Neuronal stem cell (in vitro differentiated cells): ENCODE results near the gene SP140L.

Experiments
- DNase-seq: peaks from one replicate; pipeline ENCODE4 v3.0.0-alpha.2; 2013; ENCODE audit warnings: low spot score
- H2AFZ ChIP-seq: one replicate; pipeline ENCODE4 v1.6.1; 2013; ENCODE audit warnings: mild to moderate bottlenecking, low read length, inconsistent platforms
- H2AK5ac ChIP-seq: 2 replicates; pipeline ENCODE4 v1.6.1; 2013; ENCODE audit warnings: low read depth, mild to moderate bottlenecking, inconsistent platforms, low read length, moderate library complexity, mixed read lengths
- H2BK120ac ChIP-seq: 2 replicates; pipeline ENCODE4 v1.6.1; 2013; ENCODE audit warnings: low read depth, mild to moderate bottlenecking, inconsistent platforms, low read length, moderate library complexity, mixed read lengths
- H2BK12ac ChIP-seq: one replicate; pipeline ENCODE4 v1.6.1; 2013; ENCODE audit warnings: low read length, inconsistent platforms
- H2BK15ac ChIP-seq: 2 replicates; pipeline ENCODE4 v1.6.1; 2013; ENCODE audit warnings: mild to moderate bottlenecking, low read length, inconsistent platforms, mixed read lengths
- H2BK5ac ChIP-seq: one replicate; pipeline ENCODE4 v1.6.1; 2013; ENCODE audit warnings: inconsistent platforms, mild to moderate bottlenecking, low read length, moderate library complexity
- H3K14ac ChIP-seq: one replicate; pipeline ENCODE4 v1.6.1; 2013; ENCODE audit warnings: low read length, inconsistent platforms
- H3K18ac ChIP-seq: 2 replicates; pipeline ENCODE4 v1.6.1; 2013; ENCODE audit warnings: low read length, inconsistent platforms
- H3K23ac ChIP-seq: 2 replicates; pipeline ENCODE4 v1.6.1; 2013; ENCODE audit warnings: low read depth, mild to moderate bottlenecking, mixed read lengths, low read length, inconsistent platforms; ENCODE audit not compliant: poor library complexity
- H3K27ac ChIP-seq: replicated peaks from 3 replicates; pipeline ENCODE4 v1.5.1; 2013; ENCODE audit warnings: low read length, inconsistent platforms
- H3K27me3 ChIP-seq, 3 experiments: 2 replicates each; pipeline ENCODE4 v1.6.1; 2013; ENCODE audit warnings: low read length in 3 of 3, mild to moderate bottlenecking in 2 of 3, inconsistent platforms in 1 of 3, low read depth in 1 of 3, mixed read lengths in 1 of 3, moderate library complexity in 1 of 3; ENCODE audit not compliant: control insufficient read depth in 3 of 3, insufficient read depth in 3 of 3
- H3K36me3 ChIP-seq, 2 donors: replicated peaks in 1 of 2; 2 replicates each; pipeline ENCODE4 v1.6.1; 2013; ENCODE audit warnings: low read length in 2 of 2; ENCODE audit not compliant: control insufficient read depth in 2 of 2, insufficient read depth in 2 of 2
- H3K4ac ChIP-seq: 2 replicates; pipeline ENCODE4 v1.6.1; 2013; ENCODE audit warnings: inconsistent platforms, mild to moderate bottlenecking, low read length, moderate library complexity
- H3K4me1 ChIP-seq, 2 donors: 1 replicate in 1 of 2; 2 replicates in 1 of 2; pipeline ENCODE4 v1.6.1; 2013; ENCODE audit warnings: low read length in 2 of 2, low read depth in 1 of 2; ENCODE audit not compliant: control insufficient read depth in 2 of 2, insufficient read depth in 1 of 2
- H3K4me2 ChIP-seq: one replicate; pipeline ENCODE4 v1.6.1; 2013; ENCODE audit warnings: mild to moderate bottlenecking, low read length, inconsistent platforms; ENCODE audit not compliant: insufficient read depth, poor library complexity, severe bottlenecking
- H3K4me3 ChIP-seq, 2 donors: 2 replicates each; pipeline ENCODE4 v1.5.1; 2013; ENCODE audit warnings: low read length in 2 of 2, mild to moderate bottlenecking in 2 of 2, inconsistent platforms in 1 of 2, moderate library complexity in 1 of 2
- H3K79me1 ChIP-seq: one replicate; pipeline ENCODE4 v1.6.1; 2013; ENCODE audit warnings: low read depth, mild to moderate bottlenecking, inconsistent platforms, low read length, moderate library complexity
- H3K9ac ChIP-seq: one replicate; pipeline ENCODE4 v1.6.1; 2013; ENCODE audit warnings: mild to moderate bottlenecking, low read depth, low read length, inconsistent platforms; ENCODE audit not compliant: poor library complexity
- H3K9me3 ChIP-seq, 2 donors: replicated peaks in 1 of 2; 2 replicates each; pipeline versions ENCODE3 to v1.6.1; 2013; ENCODE audit warnings: low read length in 2 of 2, mild to moderate bottlenecking in 2 of 2, inconsistent platforms in 1 of 2, low read depth in 1 of 2, mixed read lengths in 1 of 2, moderate library complexity in 1 of 2; ENCODE audit not compliant: control insufficient read depth in 2 of 2, insufficient read depth in 1 of 2
- H4K8ac ChIP-seq: one replicate; pipeline ENCODE4 v1.6.1; 2013; ENCODE audit warnings: low read depth, mild to moderate bottlenecking, inconsistent platforms, low read length, moderate library complexity
- H4K91ac ChIP-seq: one replicate; pipeline ENCODE4 v1.6.1; 2013; ENCODE audit warnings: low read length, low read depth, mild to moderate bottlenecking, inconsistent platforms; ENCODE audit not compliant: poor library complexity
- WGBS, 2 donors: extraction: QIAGEN DNeasy Blood & Tissue Kit; methylation state at CpG; one replicate each; pipeline ENCODE4 v1.1.7; 2013; ENCODE audit warnings: missing lambda C conversion rate in 2 of 2, mixed read lengths in 1 of 2; ENCODE audit not compliant: insufficient read length in 2 of 2, insufficient replicate concordance in 1 of 2; ENCODE audit errors: extremely low coverage in 2 of 2; 5-methylcytosine and 5-hydroxymethylcytosine counted together

SP140L gene

GRCh38 chr2:230425377-230425776 is 98.4 kb downstream of the SP140L start:
- H3K9ac ChIP-seq: no peak overlapping the region
- H3K27ac ChIP-seq: no peak overlapping the region
- H2AK5ac ChIP-seq: no peak overlapping the region
- H2BK12ac ChIP-seq: no peak overlapping the region
- H2BK5ac ChIP-seq: no peak overlapping the region
- peaks cover 0 to 5% (median 0%) of the 10 kb centered on the region in 3 experiments for H3K27me3 ChIP-seq
- H3K4me1 ChIP-seq: no peaks in the 10 kb centered on the region
- H2AFZ ChIP-seq: no peak overlapping the region
- no peak overlapping the region for H4K91ac ChIP-seq
- no peak overlapping the region for H3K4ac ChIP-seq
- no peak for DNase-seq
- peaks cover 0 to 3% of the 10 kb centered on the region in 2 donors for H3K9me3 ChIP-seq
- H3K79me1 ChIP-seq: no peaks in the 10 kb centered on the region
- no peak overlapping the region for H3K18ac ChIP-seq
- H3K36me3 ChIP-seq: no peaks in the 10 kb centered on the region
- no peak overlapping the region for H2BK15ac ChIP-seq
- no peak overlapping the region for H4K8ac ChIP-seq
- WGBS, 2 donors: no CpG with 5 or more reads among the region's 1 CpG
- H3K23ac ChIP-seq: no peak overlapping the region
- no peak overlapping the region for H3K14ac ChIP-seq
- H2BK120ac ChIP-seq: no peak overlapping the region
- H3K4me3 ChIP-seq: no peak overlapping the region
- no peak overlapping the region for H3K4me2 ChIP-seq

DNA sequence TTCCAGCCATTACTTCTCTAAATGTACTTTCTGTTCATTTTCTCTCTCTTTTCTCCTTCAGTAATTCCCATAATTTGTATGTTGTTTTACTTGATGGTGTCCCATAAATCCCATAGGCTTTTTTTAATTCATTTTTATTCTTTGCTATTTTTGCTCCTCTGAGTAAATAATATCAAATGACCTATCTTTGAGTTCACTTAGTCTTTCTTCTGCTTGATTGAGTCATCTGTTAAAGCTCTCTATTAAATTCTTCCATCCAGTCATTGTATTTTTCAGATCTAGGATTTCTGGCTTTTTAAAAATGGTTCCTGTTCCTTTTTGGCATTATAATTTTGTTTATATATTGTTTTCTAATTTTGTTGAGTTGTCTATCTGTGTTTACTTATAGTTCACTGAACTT is 102.5 kb downstream of the SP140L start:
- Histone ChIP-seq H3K23ac (no peak overlapping the region), H3K4ac (no peak overlapping the region), H2BK15ac (no peak overlapping the region), H4K8ac (no peak overlapping the region), H3K14ac (no peak overlapping the region), H3K9me3 (peaks cover 0 to 3% of the 10 kb centered on the region in 2 donors), H2AFZ (no peak overlapping the region), H3K27me3 (no peaks in the 10 kb centered on the region), H3K4me3 (no peak overlapping the region), H2AK5ac (no peak overlapping the region), H4K91ac (no peak overlapping the region), H3K36me3 (no peaks in the 10 kb centered on the region), H2BK120ac (no peak overlapping the region), H3K18ac (no peak overlapping the region), H3K27ac (no peak overlapping the region), H3K9ac (no peak overlapping the region), H3K4me1 (no peaks in the 10 kb centered on the region), H3K4me2 (no peak overlapping the region), H3K79me1 (no peaks in the 10 kb centered on the region), H2BK5ac (no peak overlapping the region), H2BK12ac (no peak overlapping the region)
- no peak for DNase-seq

DNA sequence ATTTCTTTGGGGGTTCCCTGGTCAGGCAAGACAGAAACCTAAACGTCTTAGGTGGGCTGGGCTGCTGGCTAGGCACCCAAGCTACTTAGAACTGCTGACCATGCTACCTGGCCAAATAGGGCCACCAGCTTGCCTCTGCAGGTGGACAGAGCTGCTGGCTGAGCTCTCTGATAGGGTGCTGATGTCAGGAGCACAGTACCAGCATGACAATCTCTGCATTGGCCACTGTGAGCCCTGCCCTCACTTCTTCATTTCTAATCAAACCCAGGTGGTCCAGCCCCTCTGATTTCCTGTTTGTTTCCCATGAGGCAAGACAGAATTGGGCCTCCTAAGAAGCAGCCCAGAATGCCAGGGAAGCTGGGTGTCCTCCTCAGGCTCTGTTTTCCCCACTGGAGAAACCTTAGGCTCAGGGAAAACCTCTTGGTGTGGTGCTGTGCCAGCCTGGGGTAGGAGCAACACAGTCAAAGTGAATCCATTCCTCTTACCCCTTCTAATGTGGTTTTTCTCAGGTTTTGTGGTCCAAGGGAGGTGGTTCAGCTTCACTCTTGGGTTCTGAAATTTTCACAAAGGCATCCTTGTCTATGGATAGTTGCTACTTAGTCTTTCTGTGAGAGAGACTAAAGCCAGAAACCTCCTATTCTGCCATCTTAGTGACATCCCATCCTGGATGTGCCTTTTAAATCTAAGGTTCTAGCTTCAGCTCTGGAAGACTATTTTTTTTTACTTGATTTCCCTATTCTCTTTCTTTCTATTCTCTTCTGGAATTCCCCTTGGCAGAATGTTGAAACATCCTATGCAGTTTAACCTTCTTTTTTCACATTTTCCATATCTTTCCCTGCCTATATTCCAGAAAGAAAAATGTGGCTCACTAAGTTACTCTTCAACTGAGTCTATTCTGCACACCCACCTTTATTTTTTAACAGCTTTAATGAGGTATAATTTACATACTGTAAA is 104.2 kb downstream of the SP140L start:
- no peak overlapping the region for H2BK5ac ChIP-seq
- no peak overlapping the region for H4K91ac ChIP-seq
- no peak overlapping the region for H3K27ac ChIP-seq
- H2BK12ac ChIP-seq: no peak overlapping the region
- no peak overlapping the region for H3K4me3 ChIP-seq
- H3K18ac ChIP-seq: no peak overlapping the region
- H2AK5ac ChIP-seq: no peak overlapping the region
- no peaks in the 10 kb centered on the region for H3K27me3 ChIP-seq
- H3K4ac ChIP-seq: no peak overlapping the region
- no peak overlapping the region for H2BK15ac ChIP-seq
- H3K23ac ChIP-seq: no peak overlapping the region
- no peaks in the 10 kb centered on the region for H3K4me1 ChIP-seq
- no peaks in the 10 kb centered on the region for H3K79me1 ChIP-seq
- no peak overlapping the region for H4K8ac ChIP-seq
- H2AFZ ChIP-seq: no peak overlapping the region
- no peak for DNase-seq
- H3K9ac ChIP-seq: no peak overlapping the region
- H3K36me3 ChIP-seq: no peaks in the 10 kb centered on the region
- H3K4me2 ChIP-seq: no peak overlapping the region
- peaks cover 0 to 3% of the 10 kb centered on the region in 2 donors for H3K9me3 ChIP-seq
- H2BK120ac ChIP-seq: no peak overlapping the region
- WGBS, 2 donors: no CpG with 5 or more reads among the region's 1 CpG
- no peak overlapping the region for H3K14ac ChIP-seq

DNA sequence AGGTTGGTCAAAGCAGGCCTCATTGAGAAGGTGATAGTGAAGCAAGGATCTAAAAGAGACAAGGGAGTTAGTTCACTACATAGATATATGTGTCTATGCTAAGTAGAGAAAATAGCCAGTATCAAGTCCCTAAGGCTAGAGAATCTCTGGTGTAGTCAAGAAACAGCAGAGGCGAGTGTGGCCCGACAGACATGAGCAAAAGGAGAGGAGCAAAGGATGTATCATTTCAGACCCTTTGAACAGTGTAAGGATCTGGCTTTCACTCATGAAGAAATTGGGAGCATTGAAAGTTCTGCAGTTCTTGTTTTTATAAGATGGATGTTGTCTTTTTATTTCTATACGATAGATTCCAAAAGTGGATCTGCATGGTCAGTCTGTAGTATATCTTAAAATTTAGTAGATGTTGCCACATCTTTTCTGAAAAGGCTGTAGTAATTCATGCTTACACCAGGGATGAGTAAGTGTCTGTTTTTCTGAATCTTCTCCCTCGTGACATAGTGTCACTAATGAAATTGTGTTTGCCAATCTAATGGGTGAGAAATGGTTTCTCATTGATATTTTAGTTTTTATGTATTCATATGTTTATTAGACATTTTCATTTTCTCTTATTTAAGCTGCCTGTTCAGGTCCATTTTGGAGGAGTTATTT is 107.8 kb downstream of the SP140L start:
- Histone ChIP-seq H4K8ac (no peak overlapping the region), H3K4me1 (no peaks in the 10 kb centered on the region), H3K4ac (no peak overlapping the region), H4K91ac (no peak overlapping the region), H2BK120ac (no peak overlapping the region), H2AK5ac (no peak overlapping the region), H2BK15ac (no peak overlapping the region), H3K23ac (no peak overlapping the region), H3K9me3 (peaks cover 0 to 3% of the 10 kb centered on the region in 2 donors), H3K4me3 (no peak overlapping the region), H3K27ac (no peak overlapping the region), H2AFZ (no peak overlapping the region), H3K9ac (no peak overlapping the region), H2BK12ac (no peak overlapping the region), H3K18ac (no peak overlapping the region), H3K36me3 (no peaks in the 10 kb centered on the region), H2BK5ac (no peak overlapping the region), H3K79me1 (no peaks in the 10 kb centered on the region), H3K4me2 (no peak overlapping the region), H3K14ac (no peak overlapping the region), H3K27me3 (no peaks in the 10 kb centered on the region)
- whole genome bisulfite sequencing, 2 donors: no CpG with 5 or more reads among the region's 4 CpGs
- no peak for DNase-seq
